SIG-M5 treated with dmso at 0.1 percent for 504 hours (cell line): ENCODE data around the gene CCNO.

Experiments used
- DNase-seq: peaks from one replicate; lab custom pipeline; 2025; ENCODE audit not compliant: unreplicated experiment; lab: John Stamatoyannopoulos, UW

Gene CCNO

GRCh38 chr5:55232985-55233928 lies at the start of gene CCNO:
Gene CCNO (minus strand): TSS chr5:55233608. CDS start chr5:55233523, 85 bp downstream.
- DNase-seq, result peak; percentile 75

GRCh38 chr5:55278778-55279177 lies 45.4 kb upstream of the CCNO start:
- no peak for DNase-seq

DNA sequence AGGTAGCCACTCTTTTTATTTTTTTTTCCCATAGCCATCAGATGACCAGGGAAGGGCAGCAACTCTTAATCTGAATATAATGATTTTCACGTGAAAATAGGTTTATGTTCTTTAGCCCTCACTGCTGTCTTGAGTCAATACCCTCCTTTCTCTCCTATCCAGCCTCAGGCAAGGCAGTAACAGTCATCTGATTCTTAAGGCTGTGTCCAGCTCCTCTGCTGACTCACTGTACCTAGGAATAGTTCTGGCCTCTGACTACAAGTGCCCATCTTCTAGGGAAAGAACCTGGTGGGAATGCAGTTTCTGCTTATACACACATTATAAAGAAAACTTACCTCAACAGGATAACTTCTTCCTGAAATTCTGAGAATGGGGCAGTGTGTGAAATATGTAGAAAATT lies 43.4 kb upstream of the CCNO start:
- DNase-seq, result no peak

DNA sequence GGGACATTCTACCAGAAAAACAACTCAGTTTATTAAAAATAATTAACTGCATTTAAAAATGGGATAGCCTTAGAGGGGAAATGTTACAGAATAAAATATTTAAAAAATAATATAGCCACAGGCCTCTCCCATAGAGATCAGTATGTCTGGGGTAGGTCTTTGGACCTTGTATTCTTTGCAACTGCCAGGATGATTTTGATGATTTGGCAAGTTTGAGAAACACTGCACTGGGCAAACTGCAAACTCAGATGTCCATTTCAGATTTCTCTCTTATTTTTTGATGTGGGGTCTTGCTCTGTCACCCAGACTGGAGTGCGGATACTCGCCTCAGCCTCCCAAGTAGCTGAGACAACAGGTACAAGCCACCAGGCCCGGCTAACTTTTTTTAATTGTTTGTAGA lies 24.9 kb upstream of the CCNO start:
- DNase-seq, result no peak

- no peak for DNase-seq
Observed at GRCh38 chr5:55254802-55255201, 21.4 kb upstream of the CCNO start.

- DNase-seq, result no peak
Observed at GRCh38 chr5:55250064-55250463, 16.7 kb upstream of the CCNO start.

GRCh38 chr5:55241746-55242145 lies 8.3 kb upstream of the CCNO start:
- DNase-seq, result no peak

DNA sequence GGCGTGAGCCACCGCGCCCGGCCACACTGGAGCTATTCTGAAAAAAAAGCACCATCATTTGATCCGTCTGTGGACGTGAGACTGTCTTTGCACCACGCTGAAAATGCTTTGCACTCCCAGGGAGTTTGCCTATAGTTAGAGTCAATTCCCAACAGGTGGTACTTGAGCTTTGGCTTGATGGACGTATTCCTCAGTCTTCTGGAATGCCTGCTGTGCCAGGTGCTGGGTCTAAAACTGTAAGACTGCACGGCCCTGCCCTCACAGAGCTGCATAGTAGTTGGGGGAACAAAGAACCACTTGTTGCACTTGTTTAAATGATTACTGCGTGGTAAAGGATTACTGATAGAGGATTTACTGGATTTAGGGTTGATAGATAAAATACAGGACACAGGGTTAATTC lies 3.4 kb upstream of the CCNO start:
- no peak for DNase-seq

DNA sequence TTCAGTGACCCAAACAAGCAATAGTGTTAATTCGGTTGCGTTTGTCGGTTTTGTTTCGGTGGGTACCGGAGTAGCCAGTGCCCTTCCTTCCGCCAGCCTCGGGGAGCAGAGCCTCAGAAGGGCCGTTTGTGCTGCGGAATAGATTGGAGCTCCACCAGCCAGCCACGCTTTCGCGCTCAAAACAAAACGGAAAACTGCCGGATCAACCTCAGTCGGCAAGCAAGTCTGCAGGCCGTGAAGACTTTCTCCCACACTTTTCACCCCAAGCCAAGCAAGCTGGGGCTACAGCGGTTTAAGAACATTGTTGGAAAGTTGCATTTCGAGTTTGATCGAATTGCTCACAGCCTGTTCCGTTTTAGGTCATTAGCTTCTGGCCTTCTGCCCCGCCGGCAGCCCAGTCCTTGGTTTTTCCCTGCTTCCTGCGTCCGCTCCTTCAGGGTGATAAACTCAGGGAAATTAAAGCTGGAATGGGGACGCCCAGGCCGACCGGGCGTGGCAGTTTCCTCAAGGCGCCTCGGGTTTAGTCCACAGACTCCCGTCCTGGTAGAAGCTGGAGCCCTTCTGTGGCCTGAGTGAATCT lies 803 bp upstream of the CCNO start:
- DNase-seq, result no peak

DNA sequence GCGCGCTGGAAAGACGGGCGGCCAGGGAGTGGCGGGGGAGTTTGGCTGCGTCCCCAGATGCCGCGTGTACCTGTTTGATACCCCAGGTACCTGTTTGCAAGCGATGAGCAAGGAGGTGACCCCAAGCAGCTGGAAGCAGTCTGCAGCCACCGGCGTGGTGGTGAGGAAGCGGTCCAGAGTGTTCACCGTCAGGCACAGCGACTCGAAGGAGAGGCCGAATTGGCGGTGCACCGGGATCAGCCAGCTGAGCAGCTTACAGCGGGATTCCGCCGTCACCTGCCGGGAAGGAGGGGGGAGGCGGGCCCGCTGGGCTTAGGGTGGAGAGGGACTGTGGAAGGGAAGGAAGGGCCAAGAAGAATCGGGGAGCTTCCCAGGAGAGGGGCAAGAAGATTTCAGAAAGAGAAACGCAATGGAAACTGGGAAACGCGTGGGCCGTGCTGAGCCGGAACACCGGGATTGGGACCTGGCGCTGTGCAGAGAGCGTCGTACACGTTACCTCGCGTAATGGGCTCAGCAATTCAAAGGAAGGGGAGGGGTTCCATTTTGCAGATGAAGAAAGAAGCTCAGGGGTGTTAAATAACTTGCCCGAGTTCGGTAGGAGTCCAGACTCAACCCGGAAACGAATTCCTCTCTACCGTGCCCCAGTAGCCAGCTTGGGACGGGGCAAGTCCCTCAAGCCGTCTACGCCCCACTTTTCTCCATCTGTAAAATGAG lies 980 bp downstream of the CCNO start:
- no peak for DNase-seq

GRCh38 chr5:55231919-55232270 lies 1.5 kb downstream of the CCNO start:
- DNase-seq, result no peak

DNA sequence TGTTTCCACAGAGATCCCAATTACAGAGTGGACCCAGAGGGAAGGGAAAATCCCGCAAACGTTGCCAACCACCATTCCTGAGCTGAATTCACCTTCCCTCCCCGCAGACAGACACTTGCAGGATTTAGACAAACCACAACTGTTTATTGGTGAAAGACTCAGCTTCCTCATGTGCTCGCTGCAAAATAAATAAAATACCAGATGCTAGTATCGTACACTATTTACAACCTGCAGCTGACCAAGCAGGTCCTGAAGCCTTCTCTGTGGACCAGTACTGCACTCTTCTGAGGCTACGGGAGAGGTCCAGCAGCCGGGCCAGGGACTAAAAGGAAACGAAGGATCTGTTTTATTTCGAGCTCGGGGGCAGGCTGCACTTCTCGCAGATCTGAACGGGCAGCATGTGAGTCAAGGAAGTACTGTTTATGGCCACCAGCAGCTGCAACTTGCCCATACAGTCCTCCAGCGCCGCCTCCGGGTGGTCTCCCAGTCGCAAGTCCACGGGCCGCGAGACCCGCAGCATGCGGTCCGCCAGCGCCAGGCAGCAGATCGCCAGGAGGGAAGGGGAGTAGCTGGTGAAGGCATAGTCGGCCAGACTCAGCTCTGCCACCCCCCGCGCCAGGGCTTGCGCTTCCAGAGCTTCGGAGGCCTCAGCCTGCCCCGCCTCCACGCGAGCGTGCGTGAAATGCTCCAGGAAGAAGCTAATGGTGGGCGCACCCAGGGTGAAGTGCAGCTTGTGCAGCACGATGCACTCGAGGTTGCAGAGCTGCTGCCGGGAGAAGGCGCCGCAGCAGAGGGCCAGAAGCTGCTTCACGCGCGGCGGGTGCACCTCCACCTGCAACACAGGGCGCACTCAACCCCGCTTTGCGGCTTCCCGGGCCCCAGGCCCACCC lies 2.1 kb downstream of the CCNO start:
- peak; percentile 44 for DNase-seq

DNA sequence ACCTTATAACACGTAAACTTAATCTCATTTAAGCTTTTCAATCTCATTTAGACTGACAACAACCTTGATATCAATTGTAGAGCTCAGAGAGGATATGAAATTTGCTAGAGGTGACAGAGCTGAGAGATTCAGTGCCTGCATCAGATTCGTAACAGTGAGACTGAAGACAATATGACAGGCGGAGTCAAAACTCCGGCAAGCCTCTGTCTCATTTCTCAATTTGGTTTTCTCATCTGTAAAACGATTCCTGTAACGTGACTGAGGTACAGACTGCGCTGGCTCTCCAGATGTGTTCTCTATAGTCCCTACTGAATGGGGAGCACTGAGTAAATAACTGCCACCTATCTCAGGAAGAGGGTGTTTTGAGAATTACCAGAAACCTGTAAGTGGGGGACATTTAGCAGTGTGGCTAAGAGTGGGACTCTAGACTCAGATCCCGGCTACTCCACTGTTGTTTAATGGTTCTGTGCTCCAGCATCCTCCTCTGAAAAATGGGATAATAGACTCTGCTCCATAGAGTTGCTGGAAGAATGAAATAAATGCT lies 3.2 kb downstream of the CCNO start:
- DNase-seq, result no peak

- DNase-seq, result no peak
Observed at GRCh38 chr5:55227664-55228430, 5.6 kb downstream of the CCNO start.

DNA sequence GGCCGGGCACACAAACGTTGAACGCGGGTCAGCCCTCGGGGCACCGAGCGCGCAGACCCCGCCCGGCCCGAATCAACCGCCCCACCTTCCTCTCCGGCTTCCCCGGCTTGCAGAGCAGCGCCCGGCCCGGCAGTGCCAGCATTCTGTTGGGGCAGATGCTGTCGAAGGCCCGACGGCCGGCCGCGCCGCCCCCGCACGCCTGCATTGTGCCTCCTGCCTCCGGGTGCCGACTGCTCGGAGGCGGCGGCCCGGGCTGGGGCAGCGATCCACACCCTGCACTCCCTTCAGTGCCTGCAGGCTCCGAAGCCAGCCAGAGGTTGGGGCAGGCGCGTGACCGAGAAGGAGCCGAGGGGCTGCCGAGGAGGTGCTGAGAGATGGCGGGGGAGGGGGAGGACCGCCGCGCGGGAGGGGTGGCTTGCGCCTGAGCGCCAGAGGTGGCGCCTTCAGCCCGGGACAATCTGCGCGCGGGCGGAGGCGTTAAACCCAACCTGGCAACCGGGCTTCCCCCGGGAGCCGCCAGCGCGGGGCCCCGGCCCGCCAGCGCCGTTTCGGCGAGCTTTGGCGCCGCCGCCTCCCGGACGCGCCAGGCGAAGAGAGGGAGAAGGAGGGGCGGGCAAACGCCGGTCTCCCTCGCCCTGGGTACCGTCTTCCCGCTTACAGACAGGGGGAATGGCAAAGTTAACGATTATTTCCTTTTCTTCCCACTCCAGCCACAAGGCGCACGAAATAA lies 6.3 kb downstream of the CCNO start, which contains the start of gene MCIDAS:
TSS of gene MCIDAS (minus strand) at position 382 of the 730 bp plus-strand sequence. CDS start at position 205, 177 bp downstream.
- DNase-seq, result peak; percentile 51

- peak; percentile 73 for DNase-seq
Observed at GRCh38 chr5:55226027-55226933, 7.1 kb downstream of the CCNO start.

- DNase-seq, result no peak
Observed at GRCh38 chr5:55225346-55225745, 8.1 kb downstream of the CCNO start.

- no peak for DNase-seq
Observed at GRCh38 chr5:55223812-55224240, 9.6 kb downstream of the CCNO start.
